Right cardiac atrium (tissue), 5 donors: Measurements from ENCODE around the gene OR1L6. TPM values are rescaled to one million over a fixed set of nuclear protein-coding genes. Genes with fewer than 3 reads are reported as not detected.

Experiments used
- ATAC-seq, 2 donors: fragments of 200-7000 bp; cut with Tn5 transposase; one replicate each; pipeline versions ENCODE4 v1.8.0 to v1.9.1; 2020; ENCODE audit warnings: moderate library complexity in 2 of 2, mild to moderate bottlenecking in 1 of 2
- DNase-seq, 3 donors: peaks; one replicate each; pipeline ENCODE4 v3.0.0-alpha.2; 2020
- H3K27ac ChIP-seq: one replicate; pipeline ENCODE4 v1.5.1; 2013; ENCODE audit warnings: mild to moderate bottlenecking, low read length, control low read depth, moderate library complexity
- H3K27me3 ChIP-seq: one replicate; pipeline ENCODE4 v1.6.1; 2013; ENCODE audit not compliant: control insufficient read depth, insufficient read depth
- H3K4me1 ChIP-seq: one replicate; pipeline ENCODE4 v1.6.1; 2013; ENCODE audit warnings: low read length; ENCODE audit not compliant: control insufficient read depth, insufficient read depth
- H3K4me3 ChIP-seq: one replicate; pipeline ENCODE4 v1.5.1; 2013; ENCODE audit warnings: low read length, control low read depth
- H3K9me3 ChIP-seq: one replicate; pipeline ENCODE4 v1.6.1; 2013; ENCODE audit warnings: low read length; ENCODE audit not compliant: control insufficient read depth
- WGBS: extraction: QIAGEN DNeasy Blood & Tissue Kit; methylation state at CpG from one replicate; pipeline ENCODE4 v1.1.7; 2013; 5-methylcytosine and 5-hydroxymethylcytosine counted together
- intact Hi-C, 4 donors: fragments of 100-400 bp; cut with DNase I; formaldehyde crosslinking; loops; one replicate each; pipeline versions ENCODE4 v1.11.0 to v1.14.0; 2022 to 2023
- polyA plus RNA-seq: library from polyadenylated mRNA; stranded (reverse); fragments of 200-250 nt; gene quantifications from one replicate; pipeline ENCODE4 v1.2.3, GENCODE V29; 2013
- total RNA-seq, 4 donors: library from RNA; stranded (reverse); fragmentation: NEBNext Ultra II Directional; extraction: Animal tissue kit (Norgen Biotek cat#: 25700); gene quantifications; one replicate each; pipeline ENCODE4 v1.2.1, GENCODE V29; 2021
- donor health status: healthy with polysubstance abuse.
- donor health status: DM: no; HTN: yes; CAD: no.
- donor health status: DM: no; HTN: no; CAD: no.
- donor health status: DM: no; HTN: yes; CAD: no; lungs with severe emphysema.
- donor health status: DM: yes; HTN: yes; CAD: no.

OR1L6 gene
- total and polyA plus RNA-seq, 5 donors: not detected

DNA sequence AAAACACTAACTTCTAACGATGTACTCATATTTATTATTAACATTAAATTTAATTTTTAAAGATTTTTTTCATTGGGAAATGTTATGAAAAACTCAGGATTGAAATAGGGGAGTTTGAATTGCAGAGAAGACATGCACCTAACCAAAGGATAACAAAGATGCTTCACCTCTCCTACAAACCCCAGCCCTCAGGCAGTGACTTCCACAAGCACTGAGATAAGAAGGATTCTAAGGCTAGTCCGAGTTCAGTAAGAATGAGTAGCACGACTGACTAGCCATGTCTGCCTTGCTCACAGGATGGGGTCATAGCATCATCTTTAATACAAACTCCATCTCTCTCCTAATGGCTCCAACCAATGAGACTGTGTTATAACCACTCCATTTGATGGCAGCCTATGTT is 39.6 kb downstream of the OR1L6 start:
- Histone ChIP-seq H3K4me3 (no peak overlapping the region), H3K27me3 (no peaks in the 10 kb centered on the region), H3K9me3 (peaks cover 2% of the 10 kb centered on the region), H3K27ac (no peak overlapping the region), H3K4me1 (no peaks in the 10 kb centered on the region)
- no peak for ATAC-seq
- WGBS: 51% methylated on average over 3 of the region's 3 CpGs
- no peak for DNase-seq
- intact Hi-C loops: no loop called here

DNA sequence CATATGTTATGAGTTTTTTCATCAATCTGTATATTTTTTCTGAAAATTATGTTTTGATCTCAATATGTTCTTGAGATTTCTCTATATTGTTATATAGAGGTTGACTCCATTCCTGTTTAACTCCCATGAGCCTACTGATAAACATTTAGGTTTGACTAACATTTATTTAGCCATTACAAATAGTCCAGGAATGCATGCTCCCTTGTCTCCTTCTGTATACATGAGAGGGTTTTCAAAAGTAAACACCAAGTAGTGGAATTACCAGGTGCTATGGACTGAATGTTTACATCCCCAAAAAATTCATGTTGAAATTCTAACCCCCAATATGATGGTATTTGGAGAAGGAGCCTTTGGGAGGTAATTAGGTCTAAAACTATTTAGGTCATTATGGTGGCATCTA is 43.2 kb downstream of the OR1L6 start:
- H3K4me1 ChIP-seq: no peaks in the 10 kb centered on the region
- no peak overlapping the region for H3K4me3 ChIP-seq
- no peak for ATAC-seq
- H3K27me3 ChIP-seq: no peaks in the 10 kb centered on the region
- DNase-seq: no peak
- no peak overlapping the region for H3K27ac ChIP-seq
- intact Hi-C loops: no loop called here
- no peaks in the 10 kb centered on the region for H3K9me3 ChIP-seq

DNA sequence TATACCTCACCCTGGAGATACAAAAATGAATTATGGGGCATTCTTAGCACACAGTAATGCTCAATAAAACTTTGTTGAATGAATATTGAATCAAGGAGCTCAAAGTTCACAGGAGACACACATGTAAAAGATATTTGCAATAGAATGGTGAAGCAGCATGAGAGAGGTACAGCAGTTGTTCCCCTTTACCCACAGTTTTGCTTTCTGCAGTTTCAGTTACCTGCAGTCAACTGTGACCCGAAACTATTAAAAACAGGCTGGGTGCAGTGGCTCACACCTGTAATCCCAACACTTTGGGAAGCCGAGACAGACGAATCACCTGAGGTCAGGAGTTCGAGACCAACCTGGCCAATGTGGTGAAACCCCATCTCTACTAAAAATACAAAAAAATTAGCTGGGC is 44.2 kb downstream of the OR1L6 start:
- no peaks in the 10 kb centered on the region for H3K9me3 ChIP-seq
- intact Hi-C loops: no loop called here
- H3K27me3 ChIP-seq: no peaks in the 10 kb centered on the region
- ATAC-seq (no peak), DNase-seq (no peak)
- no peak overlapping the region for H3K27ac ChIP-seq
- H3K4me3 ChIP-seq: no peak overlapping the region
- 90% methylated on average over 4 of the region's 4 CpGs for WGBS
- H3K4me1 ChIP-seq: no peaks in the 10 kb centered on the region

DNA sequence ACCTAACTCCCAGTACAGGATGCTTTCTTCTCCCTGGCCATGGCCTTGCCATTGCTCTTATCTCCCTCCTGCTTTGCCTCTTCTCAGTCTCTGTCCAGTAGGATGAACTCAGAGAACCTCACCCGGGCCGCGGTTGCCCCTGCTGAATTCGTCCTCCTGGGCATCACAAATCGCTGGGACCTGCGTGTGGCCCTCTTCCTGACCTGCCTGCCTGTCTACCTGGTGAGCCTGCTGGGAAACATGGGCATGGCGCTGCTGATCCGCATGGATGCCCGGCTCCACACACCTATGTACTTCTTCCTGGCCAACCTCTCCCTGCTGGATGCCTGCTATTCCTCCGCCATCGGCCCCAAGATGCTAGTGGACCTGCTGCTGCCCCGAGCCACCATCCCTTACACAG is 46.7 kb downstream of the OR1L6 start, which contains the start of gene OR5C1:
OR5C1 (plus strand) TSS at position 103 of the 400 bp plus-strand sequence; CDS start at position 103, 0 bp downstream.
- H3K4me1 ChIP-seq: no peaks in the 10 kb centered on the region
- no peak for DNase-seq
- no peaks in the 10 kb centered on the region for H3K27me3 ChIP-seq
- no peak for ATAC-seq
- no peaks in the 10 kb centered on the region for H3K9me3 ChIP-seq
- H3K27ac ChIP-seq: no peak within 1 kb of the TSS
- WGBS: 94% methylated on average over 12 of the region's 12 CpGs
- H3K4me3 ChIP-seq: no peak within 1 kb of the TSS
- intact Hi-C loops: no loop called here

DNA sequence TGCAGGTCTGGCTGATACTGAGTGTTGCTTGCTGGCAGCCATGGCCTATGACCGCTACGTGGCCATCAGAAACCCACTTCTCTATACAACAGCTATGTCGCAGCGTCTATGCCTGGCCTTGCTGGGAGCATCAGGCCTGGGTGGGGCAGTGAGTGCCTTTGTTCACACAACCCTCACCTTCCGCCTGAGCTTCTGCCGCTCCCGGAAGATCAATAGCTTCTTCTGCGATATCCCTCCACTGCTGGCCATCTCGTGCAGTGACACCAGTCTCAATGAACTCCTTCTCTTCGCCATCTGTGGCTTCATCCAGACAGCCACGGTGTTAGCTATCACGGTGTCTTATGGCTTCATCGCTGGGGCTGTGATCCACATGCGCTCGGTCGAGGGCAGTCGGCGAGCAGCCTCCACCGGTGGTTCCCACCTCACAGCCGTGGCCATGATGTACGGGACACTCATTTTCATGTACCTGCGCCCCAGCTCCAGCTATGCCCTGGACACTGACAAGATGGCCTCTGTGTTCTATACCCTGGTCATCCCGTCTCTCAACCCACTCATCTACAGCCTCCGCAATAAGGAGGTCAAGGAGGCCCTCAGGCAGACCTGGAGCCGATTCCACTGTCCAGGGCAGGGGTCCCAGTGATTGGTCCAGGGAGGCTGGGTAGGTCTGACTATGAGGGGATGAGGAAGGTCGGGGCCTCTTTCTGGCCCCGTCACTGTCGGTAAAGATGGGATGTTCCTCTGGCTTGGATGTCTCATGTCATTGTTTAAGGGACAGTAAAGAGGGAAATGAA is 47.3 kb downstream of the OR1L6 start:
- peak in 1 of 3 donors; percentile 30 for DNase-seq
- no peaks in the 10 kb centered on the region for H3K27me3 ChIP-seq
- ATAC-seq: no peak
- intact Hi-C loops: no loop called here
- no peaks in the 10 kb centered on the region for H3K9me3 ChIP-seq
- no peaks in the 10 kb centered on the region for H3K4me1 ChIP-seq
- 94% methylated on average over 28 of the region's 28 CpGs for WGBS
- no peak overlapping the region for H3K4me3 ChIP-seq
- no peak overlapping the region for H3K27ac ChIP-seq

DNA sequence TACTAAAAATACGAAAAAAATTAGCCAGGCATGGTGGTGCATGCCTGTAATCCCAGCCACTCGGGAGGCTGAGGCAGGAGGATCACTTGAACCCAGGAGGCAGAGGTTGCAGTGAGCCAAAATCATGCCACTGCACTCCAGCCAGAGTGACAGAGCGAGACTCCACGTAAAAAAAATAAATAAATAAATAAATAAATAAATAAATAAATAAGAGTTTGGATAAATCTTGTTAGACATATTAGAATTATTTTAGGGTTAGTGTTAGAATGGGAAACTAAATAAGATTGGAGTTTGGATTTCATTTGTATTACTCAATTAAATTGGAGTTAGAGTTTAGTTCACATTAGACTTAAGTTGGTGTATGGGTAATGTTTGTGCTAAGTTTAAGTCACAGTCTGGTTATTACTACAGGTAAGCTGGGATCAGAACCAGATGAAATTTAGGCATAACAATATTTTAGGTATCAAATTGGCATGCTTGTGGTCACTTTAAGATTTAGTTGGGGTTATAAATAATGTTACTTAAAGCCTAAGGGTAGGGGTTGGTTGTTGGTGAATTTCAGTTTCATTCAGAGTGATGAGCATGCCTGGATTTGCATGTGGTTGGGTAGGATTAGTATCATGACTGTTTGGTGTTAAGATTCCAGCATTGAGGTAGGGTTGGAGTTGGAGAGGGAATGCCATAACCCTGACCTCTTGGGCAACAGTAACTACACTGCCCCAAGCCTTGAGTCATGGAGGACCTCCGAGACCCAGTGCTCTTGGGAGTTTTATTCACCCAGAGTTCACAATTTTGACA is 50.0 kb downstream of the OR1L6 start:
- intact Hi-C loops: no loop called here
- Histone ChIP-seq H3K27me3 (no peaks in the 10 kb centered on the region), H3K27ac (no peak overlapping the region), H3K9me3 (no peaks in the 10 kb centered on the region), H3K4me1 (no peaks in the 10 kb centered on the region), H3K4me3 (no peak overlapping the region)
- WGBS: 87% methylated on average over 5 of the region's 5 CpGs
- DNase-seq (no peak), ATAC-seq (no peak)

DNA sequence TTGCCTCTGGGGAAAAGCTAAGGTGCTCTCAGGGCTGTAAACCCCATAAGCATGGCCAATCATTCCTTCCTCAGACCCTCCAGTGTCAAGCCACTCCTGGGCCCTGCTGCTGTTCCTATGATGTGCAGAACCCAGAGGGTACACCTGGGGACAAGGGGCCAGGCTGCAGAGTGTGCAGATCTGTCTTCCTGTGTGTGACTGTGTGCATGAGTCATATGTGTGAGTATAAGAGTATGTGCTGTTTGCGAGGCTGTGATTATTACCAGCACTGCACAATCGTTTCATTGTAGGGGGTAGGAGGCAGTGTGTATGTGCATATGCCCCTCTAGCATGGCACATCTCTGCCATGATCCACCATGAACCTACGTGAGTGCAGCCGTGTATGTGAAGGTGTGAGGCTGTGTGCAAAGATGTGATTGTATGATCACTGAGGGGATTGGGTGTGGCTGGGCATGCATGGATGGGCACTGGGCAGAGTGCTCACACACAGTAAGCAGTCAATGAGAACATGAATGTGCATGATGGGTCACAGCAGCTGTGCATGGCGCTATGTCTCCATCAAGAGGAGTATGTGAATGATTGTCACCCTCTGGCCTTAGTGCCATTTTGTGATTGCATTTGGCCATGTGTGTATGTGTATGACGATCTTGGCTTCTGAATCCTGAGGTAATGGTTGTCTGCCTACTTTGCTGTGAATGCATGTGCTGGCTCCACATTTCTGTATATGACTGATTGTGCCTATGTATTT is 55.4 kb downstream of the OR1L6 start:
- intact Hi-C loops: no loop called here

More for the DNA sequence above, 55.4 kb downstream of the OR1L6 start:
- ATAC-seq: peak in 1 of 2 donors; percentile 21
- Histone ChIP-seq H3K4me3 (no peak overlapping the region), H3K4me1 (no peaks in the 10 kb centered on the region), H3K9me3 (no peaks in the 10 kb centered on the region), H3K27me3 (no peaks in the 10 kb centered on the region), H3K27ac (no peak overlapping the region)
- 84% methylated on average over 6 of the region's 6 CpGs for WGBS
- no peak for DNase-seq

Other genes starting within 250 kb of the OR1L6 start
- gene OR1J2, start 231.5 kb upstream of the OR1L6 start, total RNA-seq: not detected
- not detected for gene OR1J2, start 231.5 kb upstream of the OR1L6 start, polyA plus RNA-seq
- not detected for gene OR1J4, start 223.2 kb upstream of the OR1L6 start, total RNA-seq
- not detected for gene OR1J4, start 223.2 kb upstream of the OR1L6 start, polyA plus RNA-seq
- gene OR1N1, start 215.0 kb upstream of the OR1L6 start, total RNA-seq: not detected
- not detected for gene OR1N1, start 215.0 kb upstream of the OR1L6 start, polyA plus RNA-seq
- gene OR1N2, start 189.2 kb upstream of the OR1L6 start, total RNA-seq: not detected
- not detected for gene OR1N2, start 189.2 kb upstream of the OR1L6 start, polyA plus RNA-seq
- gene OR1L8, start 158.9 kb upstream of the OR1L6 start, total RNA-seq: under 1 TPM in 3 of 4 donors, not detected in 1; 0.14 to 0.61 (median 0.43) TPM
- gene OR1L8, start 158.9 kb upstream of the OR1L6 start, polyA plus RNA-seq: 0.05 TPM
- not detected for gene OR1Q1, start 127.6 kb upstream of the OR1L6 start, total RNA-seq
- gene OR1Q1, start 127.6 kb upstream of the OR1L6 start, polyA plus RNA-seq: not detected
- gene OR1B1, start 84.7 kb upstream of the OR1L6 start, total RNA-seq: not detected
- gene OR1B1, start 84.7 kb upstream of the OR1L6 start, polyA plus RNA-seq: not detected
- gene OR1L1, start 80.6 kb upstream of the OR1L6 start, total RNA-seq: not detected
- not detected for gene OR1L1, start 80.6 kb upstream of the OR1L6 start, polyA plus RNA-seq
- not detected for gene OR1L3, start 67.2 kb upstream of the OR1L6 start, total RNA-seq
- gene OR1L3, start 67.2 kb upstream of the OR1L6 start, polyA plus RNA-seq: not detected
- gene OR1L4, start 18.3 kb upstream of the OR1L6 start, total RNA-seq: not detected
- not detected for gene OR1L4, start 18.3 kb upstream of the OR1L6 start, polyA plus RNA-seq
- not detected for gene OR5C1, start 46.6 kb downstream of the OR1L6 start, total RNA-seq
- not detected for gene OR5C1, start 46.6 kb downstream of the OR1L6 start, polyA plus RNA-seq
- gene OR1K1, start 57.8 kb downstream of the OR1L6 start, total RNA-seq: not detected
- not detected for gene OR1K1, start 57.8 kb downstream of the OR1L6 start, polyA plus RNA-seq
- 10 to 100 TPM in 2 of 4 donors, 1 to 10 TPM in 2; 8.6 to 11.6 (median 10.4) TPM for gene PDCL, start 86.3 kb downstream of the OR1L6 start, total RNA-seq
- gene PDCL, start 86.3 kb downstream of the OR1L6 start, polyA plus RNA-seq: 6.4 TPM
- 10 to 100 TPM; 38.2 to 42.1 (median 40.0) TPM for gene RC3H2, start 163.1 kb downstream of the OR1L6 start, total RNA-seq
- 11.5 TPM for gene RC3H2, start 163.1 kb downstream of the OR1L6 start, polyA plus RNA-seq
- 1 to 10 TPM; 6.6 to 7.0 (median 6.8) TPM for gene ZBTB6, start 171.0 kb downstream of the OR1L6 start, total RNA-seq
- 2.9 TPM for gene ZBTB6, start 171.0 kb downstream of the OR1L6 start, polyA plus RNA-seq
- gene ZBTB26, start 189.2 kb downstream of the OR1L6 start, total RNA-seq: 1 to 10 TPM; 4.7 to 5.8 (median 5.1) TPM
- 2.3 TPM for gene ZBTB26, start 189.2 kb downstream of the OR1L6 start, polyA plus RNA-seq
- 10 to 100 TPM; 45.3 to 56.7 (median 51.3) TPM for gene RABGAP1, start 198.7 kb downstream of the OR1L6 start, total RNA-seq
- gene RABGAP1, start 198.7 kb downstream of the OR1L6 start, polyA plus RNA-seq: 15.2 TPM